GM18507 (cell line): ENCODE results near the gene DHX30.

Source experiments
- DNase-seq: peaks from one replicate; pipeline ENCODE4 v3.0.0; 2011; ENCODE audit warnings: low read depth; ENCODE audit not compliant: insufficient read length; ENCODE audit errors: extremely low spot score
- FAIRE-seq: peaks from 2 replicates; lab custom pipeline; 2011; peaks lifted over from hg19 to GRCh38; lab: Jason Lieb, UNC

Gene DHX30

GRCh38 chr3:47850564-47851410 is 47.8 kb downstream of the DHX30 start:
- no peak for FAIRE-seq

GRCh38 chr3:47851888-47852603 is 49.1 kb downstream of the DHX30 start:
- no peak for DNase-seq
- FAIRE-seq, result no peak

More at GRCh38 chr3:47850564-47851410, 47.8 kb downstream of the DHX30 start:
- DNase-seq, result no peak

GRCh38 chr3:47852604-47853602 is 50.0 kb downstream of the DHX30 start:
- DNase-seq, result no peak
- no peak for FAIRE-seq

- FAIRE-seq, result no peak
- DNase-seq, result no peak
Observed at GRCh38 chr3:47854267-47854666, 51.3 kb downstream of the DHX30 start.

- DNase-seq (no peak), FAIRE-seq (no peak)
Observed at GRCh38 chr3:47854720-47855455, 52.0 kb downstream of the DHX30 start.

GRCh38 chr3:47855461-47856383 is 52.8 kb downstream of the DHX30 start:
- DNase-seq, result no peak
- no peak for FAIRE-seq

- DNase-seq (no peak), FAIRE-seq (no peak)
Observed at GRCh38 chr3:47856669-47857068, 53.7 kb downstream of the DHX30 start.

GRCh38 chr3:47857151-47857550 is 54.2 kb downstream of the DHX30 start:
- no peak for FAIRE-seq
- no peak for DNase-seq

- DNase-seq (no peak), FAIRE-seq (no peak)
Observed at GRCh38 chr3:47859956-47860605, 57.1 kb downstream of the DHX30 start.

GRCh38 chr3:47863391-47864128 is 60.6 kb downstream of the DHX30 start:
- no peak for DNase-seq
- FAIRE-seq, result no peak

- FAIRE-seq, result no peak
- no peak for DNase-seq
Observed at GRCh38 chr3:47865192-47865591, 62.3 kb downstream of the DHX30 start.

- DNase-seq, result no peak
Observed at GRCh38 chr3:47867451-47868044, 64.6 kb downstream of the DHX30 start.

GRCh38 chr3:47868306-47868705 is 65.4 kb downstream of the DHX30 start:
- DNase-seq, result no peak
- FAIRE-seq, result no peak

More at GRCh38 chr3:47867451-47868044, 64.6 kb downstream of the DHX30 start:
- FAIRE-seq, result no peak

- FAIRE-seq (no peak), DNase-seq (no peak)
Observed at GRCh38 chr3:47870156-47870555, 67.2 kb downstream of the DHX30 start.

- FAIRE-seq (no peak), DNase-seq (no peak)
Observed at GRCh38 chr3:47870702-47871260, 67.8 kb downstream of the DHX30 start.

GRCh38 chr3:47871389-47871788 is 68.5 kb downstream of the DHX30 start:
- no peak for DNase-seq
- FAIRE-seq, result no peak
